ENCODE data around the gene GPC5. TPM values are rescaled to one million over a fixed set of nuclear protein-coding genes. Genes with fewer than 3 reads are reported as not detected.

The GPC5 gene
- total RNA-seq, 4 donors from 2014 or later, result not detected

GRCh38 chr13:91621963-91622362, 223.5 kb downstream of the GPC5 start:
- Histone ChIP-seq H3K36me3 (no peaks in the 10 kb centered on the region), H3K4me1 (no peaks in the 10 kb centered on the region), H3K9me3 (no peaks in the 10 kb centered on the region), H3K27ac (no peak overlapping the region), H3K4me3 (no peak overlapping the region), H3K27me3 (no peaks in the 10 kb centered on the region)
- TF ChIP-seq POLR2A (IDR thresholded peaks at IDR 0.05), result no peak
- TF ChIP-seq, protein P1, sequence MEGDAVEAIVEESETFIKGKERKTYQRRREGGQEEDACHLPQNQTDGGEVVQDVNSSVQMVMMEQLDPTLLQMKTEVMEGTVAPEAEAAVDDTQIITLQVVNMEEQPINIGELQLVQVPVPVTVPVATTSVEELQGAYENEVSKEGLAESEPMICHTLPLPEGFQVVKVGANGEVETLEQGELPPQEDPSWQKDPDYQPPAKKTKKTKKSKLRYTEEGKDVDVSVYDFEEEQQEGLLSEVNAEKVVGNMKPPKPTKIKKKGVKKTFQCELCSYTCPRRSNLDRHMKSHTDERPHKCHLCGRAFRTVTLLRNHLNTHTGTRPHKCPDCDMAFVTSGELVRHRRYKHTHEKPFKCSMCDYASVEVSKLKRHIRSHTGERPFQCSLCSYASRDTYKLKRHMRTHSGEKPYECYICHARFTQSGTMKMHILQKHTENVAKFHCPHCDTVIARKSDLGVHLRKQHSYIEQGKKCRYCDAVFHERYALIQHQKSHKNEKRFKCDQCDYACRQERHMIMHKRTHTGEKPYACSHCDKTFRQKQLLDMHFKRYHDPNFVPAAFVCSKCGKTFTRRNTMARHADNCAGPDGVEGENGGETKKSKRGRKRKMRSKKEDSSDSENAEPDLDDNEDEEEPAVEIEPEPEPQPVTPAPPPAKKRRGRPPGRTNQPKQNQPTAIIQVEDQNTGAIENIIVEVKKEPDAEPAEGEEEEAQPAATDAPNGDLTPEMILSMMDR (IDR thresholded peaks at IDR 0.05 in 4 of 5, conservative IDR thresholded peaks at IDR 0.05 in 1 of 5), result no peak
- intact Hi-C loops (cut with DNase I; ENCODE audit: low total_unique reads) (no loop called here), in situ Hi-C loops (cut with MboI; ENCODE audit: low sequenced_read_pairs in 4 of 4) (no loop called here)
- ATAC-seq (no peak), DNase-seq (no peak)

GRCh38 chr13:91622778-91623550, 224.5 kb downstream of the GPC5 start:
- Histone ChIP-seq H3K9me3 (no peaks in the 10 kb centered on the region), H3K36me3 (no peaks in the 10 kb centered on the region), H3K4me3 (no peak overlapping the region), H3K4me1 (no peaks in the 10 kb centered on the region), H3K27me3 (no peaks in the 10 kb centered on the region), H3K27ac (no peak overlapping the region)
- intact Hi-C loops (cut with DNase I; ENCODE audit: low total_unique reads) (no loop called here), in situ Hi-C loops (cut with MboI; ENCODE audit: low sequenced_read_pairs in 4 of 4) (no loop called here)
- TF ChIP-seq POLR2A (IDR thresholded peaks at IDR 0.05), result no peak
- TF ChIP-seq, protein P1 (IDR thresholded peaks at IDR 0.05 in 4 of 5, conservative IDR thresholded peaks at IDR 0.05 in 1 of 5), result no peak
- ATAC-seq (no peak), DNase-seq (no peak)

- H3K4me3 ChIP-seq, result no peak overlapping the region
- no peak for ATAC-seq
- intact Hi-C loops (cut with DNase I; ENCODE audit: low total_unique reads), result no loop called here
- no peaks in the 10 kb centered on the region for H3K27me3 ChIP-seq
- H3K36me3 ChIP-seq, result no peaks in the 10 kb centered on the region
- TF ChIP-seq POLR2A (IDR thresholded peaks at IDR 0.05), result no peak
- TF ChIP-seq, protein P1 (IDR thresholded peaks at IDR 0.05 in 4 of 5, conservative IDR thresholded peaks at IDR 0.05 in 1 of 5), result no peak
- no peak for DNase-seq
- no peaks in the 10 kb centered on the region for H3K4me1 ChIP-seq
- H3K9me3 ChIP-seq, result no peaks in the 10 kb centered on the region
- H3K27ac ChIP-seq, result no peak overlapping the region
- in situ Hi-C loops (cut with MboI; ENCODE audit: low sequenced_read_pairs in 4 of 4), result no loop called here
These were observed 229.7 kb downstream of the GPC5 start for GRCh38 chr13:91627952-91628739.

DNA sequence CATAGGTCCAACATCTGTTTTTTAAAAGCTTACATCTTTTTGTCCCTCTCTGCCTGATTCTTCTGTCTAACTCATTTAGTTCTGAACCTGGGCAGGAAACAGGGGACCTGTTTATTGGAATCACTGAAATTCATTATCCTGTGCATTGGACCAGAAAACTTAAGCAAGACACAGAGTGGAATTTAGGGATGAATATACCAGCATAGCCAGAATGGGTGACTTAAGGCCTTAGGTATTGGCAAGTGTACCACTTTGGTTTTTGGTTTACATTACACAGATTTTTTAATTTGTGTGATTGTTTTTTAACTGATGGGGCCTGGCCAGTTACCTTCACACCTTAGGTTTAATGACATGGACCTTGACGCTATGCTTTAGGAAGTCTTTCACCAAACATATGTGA, 232.5 kb downstream of the GPC5 start:
- Histone ChIP-seq H3K4me1 (no peaks in the 10 kb centered on the region), H3K4me3 (no peak overlapping the region), H3K27me3 (no peaks in the 10 kb centered on the region), H3K36me3 (no peaks in the 10 kb centered on the region), H3K27ac (no peak overlapping the region), H3K9me3 (no peaks in the 10 kb centered on the region)
- no peak for DNase-seq
- in situ Hi-C loops (cut with MboI; ENCODE audit: low sequenced_read_pairs in 4 of 4) (no loop called here), intact Hi-C loops (cut with DNase I; ENCODE audit: low total_unique reads) (no loop called here)
- no peak for TF ChIP-seq POLR2A (IDR thresholded peaks at IDR 0.05)
- no peak for ATAC-seq

DNA sequence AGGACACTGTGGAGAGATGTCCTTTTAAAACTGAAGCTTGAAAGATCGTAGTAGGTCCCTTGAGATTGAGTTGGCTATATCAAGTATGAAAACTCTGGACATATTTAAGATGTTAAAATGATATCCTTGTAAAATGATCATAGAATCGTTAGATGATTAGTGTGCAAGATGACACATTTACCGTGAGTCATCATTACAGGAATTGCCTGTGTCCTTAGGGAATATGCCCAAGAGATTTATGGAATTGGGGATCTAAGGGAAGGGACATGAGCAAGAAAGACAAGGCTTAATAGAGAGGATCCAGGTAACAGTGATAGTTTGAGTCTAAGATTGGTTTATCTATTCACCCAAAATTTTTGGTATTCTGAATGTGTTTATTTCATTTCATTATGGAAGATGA, 233.7 kb downstream of the GPC5 start:
- H3K4me3 ChIP-seq, result no peak overlapping the region
- no peak overlapping the region for H3K27ac ChIP-seq
- TF ChIP-seq, protein P1 (IDR thresholded peaks at IDR 0.05 in 4 of 5, conservative IDR thresholded peaks at IDR 0.05 in 1 of 5), result no peak
- no peak for TF ChIP-seq POLR2A (IDR thresholded peaks at IDR 0.05)
- in situ Hi-C loops (cut with MboI; ENCODE audit: low sequenced_read_pairs in 4 of 4), result no loop called here
- no peaks in the 10 kb centered on the region for H3K9me3 ChIP-seq
- no peaks in the 10 kb centered on the region for H3K4me1 ChIP-seq
- intact Hi-C loops (cut with DNase I; ENCODE audit: low total_unique reads), result no loop called here
- ATAC-seq, result no peak
- DNase-seq, result no peak
- no peaks in the 10 kb centered on the region for H3K27me3 ChIP-seq
- no peaks in the 10 kb centered on the region for H3K36me3 ChIP-seq

Measured in gastrocnemius medialis (tissue), 4 donors.